C4-2B (cell line): ENCODE results near the gene SPINT2.

Experiments
- ZFX ChIP-seq: fragments of 450-650 bp; IDR thresholded peaks from 2 replicates; pipeline ENCODE4 v1.6.1; 2017
- TF ChIP-seq, protein P1 (sequence below): fragments of 450-650 bp; conservative IDR thresholded peaks from 2 replicates; pipeline ENCODE4 v1.5.1; 2017; ENCODE audit warnings: mild to moderate bottlenecking

DNA sequence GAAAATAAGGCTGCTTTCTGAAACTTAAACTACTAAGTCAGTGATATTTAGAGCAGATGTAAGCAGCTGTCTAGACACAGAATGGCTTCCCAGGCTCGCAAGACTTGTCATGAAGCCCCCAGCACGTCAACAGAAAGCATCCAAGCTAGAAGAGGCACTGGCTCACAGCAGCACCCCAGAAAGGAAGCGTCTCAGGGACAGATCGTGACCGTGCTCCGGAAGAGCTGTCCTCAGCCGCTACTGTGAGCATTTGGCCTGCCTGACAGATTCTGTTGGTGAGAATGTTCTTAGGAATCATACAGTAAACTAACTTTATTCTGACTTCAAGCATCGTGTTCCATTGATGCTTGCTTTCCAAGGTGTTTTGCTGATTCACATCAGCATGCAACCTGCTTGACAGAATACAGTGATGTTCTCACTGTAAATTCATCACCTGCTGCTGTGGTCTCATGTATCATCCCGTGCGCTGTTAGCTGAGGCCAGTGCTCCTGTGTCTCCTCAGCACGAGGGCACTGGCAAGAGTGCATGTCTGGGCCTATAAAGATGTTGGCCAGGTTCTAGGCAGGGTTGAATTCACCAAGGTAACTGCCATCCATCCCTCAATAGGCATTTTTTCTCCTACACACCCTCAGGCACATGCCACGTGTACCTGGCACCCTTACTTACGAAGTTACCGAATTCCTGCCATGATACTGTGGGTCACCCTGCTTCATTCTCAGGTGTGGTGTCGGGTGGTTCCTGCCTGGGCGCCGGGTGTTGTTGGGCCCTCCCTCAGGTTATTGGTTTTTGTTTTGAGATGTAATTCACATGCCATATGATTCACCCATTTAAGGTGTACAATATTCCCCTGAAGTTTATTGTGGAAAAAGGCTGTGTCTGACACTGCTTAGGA, 15.9 kb downstream of the SPINT2 start:
- TF ChIP-seq, protein P1, sequence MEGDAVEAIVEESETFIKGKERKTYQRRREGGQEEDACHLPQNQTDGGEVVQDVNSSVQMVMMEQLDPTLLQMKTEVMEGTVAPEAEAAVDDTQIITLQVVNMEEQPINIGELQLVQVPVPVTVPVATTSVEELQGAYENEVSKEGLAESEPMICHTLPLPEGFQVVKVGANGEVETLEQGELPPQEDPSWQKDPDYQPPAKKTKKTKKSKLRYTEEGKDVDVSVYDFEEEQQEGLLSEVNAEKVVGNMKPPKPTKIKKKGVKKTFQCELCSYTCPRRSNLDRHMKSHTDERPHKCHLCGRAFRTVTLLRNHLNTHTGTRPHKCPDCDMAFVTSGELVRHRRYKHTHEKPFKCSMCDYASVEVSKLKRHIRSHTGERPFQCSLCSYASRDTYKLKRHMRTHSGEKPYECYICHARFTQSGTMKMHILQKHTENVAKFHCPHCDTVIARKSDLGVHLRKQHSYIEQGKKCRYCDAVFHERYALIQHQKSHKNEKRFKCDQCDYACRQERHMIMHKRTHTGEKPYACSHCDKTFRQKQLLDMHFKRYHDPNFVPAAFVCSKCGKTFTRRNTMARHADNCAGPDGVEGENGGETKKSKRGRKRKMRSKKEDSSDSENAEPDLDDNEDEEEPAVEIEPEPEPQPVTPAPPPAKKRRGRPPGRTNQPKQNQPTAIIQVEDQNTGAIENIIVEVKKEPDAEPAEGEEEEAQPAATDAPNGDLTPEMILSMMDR = no peak
- no peak for TF ChIP-seq ZFX
